Amygdala (tissue), 56 donors: ENCODE measurements around the gene HSBP1L1.
"Not testable (repeated sequence)": the region's sequence is repeated elsewhere in the genome, so short reads cannot be mapped to it uniquely, and the experiment has no call there.

Experiments used
- DNase-seq, 56 donors: peaks; one replicate each; lab custom pipeline; 2025; lab: John Stamatoyannopoulos, UW

HSBP1L1 gene

GRCh38 chr18:80011496-80012137 lies 47.2 kb downstream of the HSBP1L1 start:
- not testable (repeated sequence) for DNase-seq

DNA sequence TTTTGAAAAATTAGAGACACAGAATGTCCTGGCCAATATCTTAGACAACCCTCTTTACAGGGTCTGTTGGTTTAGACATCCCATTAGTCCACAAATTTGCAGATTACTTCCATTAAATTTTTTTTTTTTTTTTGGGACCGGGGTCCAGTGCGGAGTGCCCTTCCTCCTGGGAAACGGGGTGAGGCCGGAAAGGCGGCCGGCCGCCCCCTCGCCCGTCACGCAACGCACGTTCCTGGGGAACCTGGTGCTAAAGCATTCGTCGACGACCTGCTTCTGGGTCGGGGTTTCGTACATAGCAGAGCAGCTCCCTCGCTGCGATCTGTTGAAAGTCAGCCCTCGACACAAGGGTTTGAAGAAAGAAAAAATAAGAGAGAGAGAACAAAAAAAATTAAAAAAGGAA lies 48.3 kb downstream of the HSBP1L1 start:
- DNase-seq = no peak
